Hepatic stellate cell (primary cell): ENCODE measurements around the gene SNX1.
A peak's percentile ranks its signal among the peaks of the same experiment; 100 is the strongest.

Experiments used
- DNase-seq: peaks from one replicate; pipeline ENCODE4 v3.0.0; 2011; ENCODE audit warnings: low spot score

The SNX1 gene

GRCh38 chr15:64146885-64147681 is 51.3 kb downstream of the SNX1 start:
- DNase-seq = no peak

GRCh38 chr15:64148168-64148567 is 52.4 kb downstream of the SNX1 start:
- no peak for DNase-seq

DNA sequence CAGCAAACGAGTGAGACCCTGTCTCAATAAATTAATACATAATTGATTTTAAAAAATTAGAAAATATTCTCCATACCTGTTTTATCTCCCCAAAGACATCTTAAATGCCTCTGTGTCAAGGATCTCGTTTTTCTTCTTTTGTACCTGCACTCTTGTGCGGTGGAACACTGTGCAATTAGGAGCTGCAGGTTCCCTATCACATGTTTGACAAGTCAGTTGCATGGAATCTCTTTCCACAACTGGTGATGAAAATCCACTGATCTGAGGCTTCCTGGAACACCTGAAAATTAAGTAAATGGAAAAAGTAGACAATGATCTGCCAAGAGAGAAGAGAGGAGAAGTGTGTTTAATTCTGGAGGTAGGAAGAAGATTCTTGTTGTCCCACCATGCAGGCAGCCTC is 52.8 kb downstream of the SNX1 start:
- no peak for DNase-seq

GRCh38 chr15:64149424-64149823 is 53.6 kb downstream of the SNX1 start:
- no peak for DNase-seq

GRCh38 chr15:64149893-64150578 is 54.3 kb downstream of the SNX1 start:
- DNase-seq = no peak

GRCh38 chr15:64151727-64152506 is 56.1 kb downstream of the SNX1 start, which contains the start of gene SNX22:
Gene SNX22 (plus strand): TSS chr15:64151731. CDS start chr15:64151776, 45 bp downstream.
- DNase-seq = no peak

DNA sequence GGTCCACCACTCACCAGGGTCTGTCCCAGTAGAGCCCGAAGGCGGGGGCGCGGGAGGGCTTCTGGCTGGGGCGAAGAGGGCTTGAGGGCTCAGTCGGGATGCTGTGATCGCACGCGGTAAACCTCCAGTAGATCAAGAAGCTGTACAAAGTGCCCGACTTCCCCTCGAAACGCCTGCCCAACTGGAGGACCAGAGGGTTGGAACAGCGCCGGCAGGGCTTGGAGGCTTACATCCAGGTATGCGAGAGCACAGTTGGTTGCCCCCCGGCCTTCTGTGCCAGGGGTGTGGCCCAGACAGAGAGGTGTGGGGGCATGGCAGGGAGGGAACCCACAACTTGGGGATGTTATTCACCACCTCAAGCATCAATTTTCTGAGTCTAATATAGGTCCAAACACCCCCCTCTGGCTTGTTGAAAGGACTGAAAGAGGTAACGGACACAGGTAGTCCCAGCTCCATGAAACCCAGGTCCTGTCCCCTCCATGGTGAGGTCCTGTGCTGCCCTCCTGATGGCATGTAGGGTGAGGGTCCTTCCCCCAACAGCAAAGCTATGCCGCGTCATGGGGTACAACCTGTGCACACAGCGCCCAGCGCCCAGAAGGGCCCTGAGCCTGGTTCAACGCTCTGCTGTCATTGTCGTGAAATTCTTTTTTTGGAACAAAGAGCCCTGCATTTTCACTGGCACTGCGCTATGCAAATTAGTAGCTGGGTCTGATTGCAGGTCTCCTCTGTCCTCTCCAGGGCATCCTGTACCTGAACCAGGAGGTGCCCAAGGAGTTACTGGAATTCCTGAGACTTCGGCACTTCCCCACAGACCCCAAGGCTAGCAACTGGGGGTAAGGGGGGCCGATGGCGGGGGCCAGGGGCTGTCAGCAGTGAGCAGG is 57.0 kb downstream of the SNX1 start:
- DNase-seq = no peak

DNA sequence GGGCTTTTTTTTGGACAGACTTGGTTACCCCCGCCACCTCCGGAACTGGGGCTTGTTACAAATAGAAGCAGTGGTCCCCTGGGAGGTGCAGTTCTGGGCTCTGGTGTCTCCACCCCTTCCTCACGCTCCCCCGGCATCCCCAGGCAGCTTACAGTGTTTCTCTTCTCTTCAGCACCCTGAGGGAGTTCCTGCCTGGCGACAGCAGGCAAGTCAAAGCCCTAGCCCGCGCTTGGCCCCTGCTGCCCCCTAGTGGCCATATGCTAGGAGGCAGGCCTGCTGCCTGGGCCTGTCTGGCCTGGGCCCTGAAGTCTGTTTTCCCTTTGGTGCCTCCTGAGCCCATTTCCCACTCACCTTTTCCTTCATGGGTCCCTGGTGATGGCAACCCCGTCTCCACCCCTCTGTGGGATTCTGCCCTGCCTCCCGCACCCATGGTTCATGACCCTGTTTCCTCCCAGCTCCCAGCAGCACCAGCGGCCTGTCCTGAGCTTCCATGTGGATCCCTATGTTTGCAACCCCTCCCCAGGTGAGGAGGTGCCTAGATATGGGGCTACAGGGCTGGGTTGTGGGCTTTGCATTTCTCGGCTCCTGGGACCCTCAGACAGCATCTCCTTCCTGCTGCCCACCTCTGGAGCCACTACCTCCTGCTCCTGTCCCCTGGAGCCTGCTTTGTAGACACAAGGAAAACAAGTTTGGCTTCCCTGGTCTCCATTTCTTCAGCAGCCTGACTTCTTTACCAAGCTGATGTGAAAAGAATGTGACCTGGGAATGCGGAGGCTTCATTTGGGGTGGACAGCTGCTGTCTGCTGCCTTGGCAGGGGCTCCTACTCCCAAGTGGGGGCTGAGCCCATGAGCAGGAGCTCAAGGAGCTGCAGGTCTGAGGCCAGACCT is 57.9 kb downstream of the SNX1 start:
- peak; percentile 96 for DNase-seq

DNA sequence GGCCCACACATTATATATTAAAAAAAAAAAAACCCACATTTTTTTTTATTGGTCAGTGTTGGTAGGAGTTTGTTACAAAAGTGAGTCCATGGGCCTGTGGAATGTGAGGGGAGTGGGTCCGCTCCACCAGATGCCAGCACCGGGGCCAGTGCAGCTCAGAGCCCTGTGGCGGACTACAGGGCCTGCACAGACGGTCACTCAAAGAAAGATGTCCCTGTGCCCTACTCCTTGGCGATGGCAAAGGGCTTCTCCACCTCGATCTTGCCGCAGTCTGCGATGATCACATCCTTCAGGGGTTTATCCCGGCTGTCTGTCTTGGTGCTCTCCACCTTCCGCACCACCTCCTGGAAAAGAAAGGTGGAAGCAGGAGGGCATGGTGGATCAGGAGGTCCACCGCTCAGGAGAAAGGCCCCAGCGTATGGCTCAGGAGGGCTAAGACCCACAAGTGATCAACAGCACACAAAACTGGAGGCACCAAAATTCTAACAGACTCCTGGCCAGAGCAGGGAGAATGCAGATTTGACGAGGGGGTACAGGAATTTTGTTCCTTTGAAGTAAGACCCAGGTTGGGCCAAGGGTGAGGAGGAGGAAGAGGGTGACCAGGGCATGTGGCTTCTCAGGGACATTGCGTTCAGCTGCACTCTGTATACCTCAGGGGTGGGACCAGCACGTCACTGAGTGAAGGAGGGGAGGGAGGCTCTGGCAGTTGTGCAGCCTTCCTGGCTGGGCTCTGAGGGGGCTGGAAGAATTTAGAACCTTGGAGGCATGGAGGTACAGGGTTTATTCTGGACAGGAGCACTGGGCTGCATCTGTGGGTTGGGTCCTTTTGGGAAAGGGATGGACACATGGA is 60.2 kb downstream of the SNX1 start:
- no peak for DNase-seq

- no peak for DNase-seq
Measured at GRCh38 chr15:64156652-64157331, 61.0 kb downstream of the SNX1 start.

DNA sequence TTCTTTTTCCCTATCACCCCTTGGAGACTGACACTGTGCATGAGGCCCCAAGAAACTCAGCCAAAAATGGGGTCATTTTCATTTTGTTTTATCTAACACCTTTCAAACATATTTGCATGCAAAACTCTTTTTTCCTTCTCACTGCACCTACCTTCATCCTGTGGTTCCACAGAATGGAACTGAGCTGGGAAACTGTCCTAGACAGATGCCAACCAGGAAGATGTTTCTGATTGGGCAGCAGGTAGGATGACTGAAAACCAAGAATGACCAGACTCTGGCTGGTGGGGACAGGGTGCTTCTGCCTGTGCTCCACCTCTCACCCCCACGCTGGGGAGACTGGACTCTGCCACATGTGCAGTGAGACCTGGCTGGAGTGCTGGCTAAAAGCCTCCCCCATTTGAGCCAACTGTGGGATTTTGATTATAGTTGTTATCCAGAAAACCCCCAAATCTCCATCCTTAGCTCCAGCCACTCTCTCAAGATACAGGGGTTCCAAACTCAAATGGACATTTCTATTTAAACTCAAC is 61.9 kb downstream of the SNX1 start:
- DNase-seq = no peak

- no peak for DNase-seq
Measured at GRCh38 chr15:64158363-64159134, 62.8 kb downstream of the SNX1 start.

GRCh38 chr15:64161688-64162477 is 66.1 kb downstream of the SNX1 start:
- no peak for DNase-seq

DNA sequence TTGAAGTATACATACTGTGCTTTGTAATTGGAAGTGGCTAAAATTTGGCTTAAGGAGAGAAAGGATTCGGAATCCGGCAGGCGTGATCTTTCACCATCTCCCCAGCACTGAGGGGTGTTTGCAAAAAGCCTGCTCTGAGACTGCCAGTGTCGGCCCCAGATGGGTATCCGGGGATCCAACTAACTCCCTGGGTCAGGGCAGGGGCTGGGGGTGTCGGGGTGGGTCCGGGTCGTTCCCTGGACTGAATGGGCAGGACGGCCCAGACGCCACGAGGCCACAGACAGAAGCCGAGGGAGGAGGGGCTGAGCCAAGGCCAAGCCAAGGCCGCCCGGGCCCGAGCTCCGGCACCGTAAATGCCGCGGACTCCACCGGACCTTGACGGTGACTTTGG is 66.7 kb downstream of the SNX1 start:
- no peak for DNase-seq

DNA sequence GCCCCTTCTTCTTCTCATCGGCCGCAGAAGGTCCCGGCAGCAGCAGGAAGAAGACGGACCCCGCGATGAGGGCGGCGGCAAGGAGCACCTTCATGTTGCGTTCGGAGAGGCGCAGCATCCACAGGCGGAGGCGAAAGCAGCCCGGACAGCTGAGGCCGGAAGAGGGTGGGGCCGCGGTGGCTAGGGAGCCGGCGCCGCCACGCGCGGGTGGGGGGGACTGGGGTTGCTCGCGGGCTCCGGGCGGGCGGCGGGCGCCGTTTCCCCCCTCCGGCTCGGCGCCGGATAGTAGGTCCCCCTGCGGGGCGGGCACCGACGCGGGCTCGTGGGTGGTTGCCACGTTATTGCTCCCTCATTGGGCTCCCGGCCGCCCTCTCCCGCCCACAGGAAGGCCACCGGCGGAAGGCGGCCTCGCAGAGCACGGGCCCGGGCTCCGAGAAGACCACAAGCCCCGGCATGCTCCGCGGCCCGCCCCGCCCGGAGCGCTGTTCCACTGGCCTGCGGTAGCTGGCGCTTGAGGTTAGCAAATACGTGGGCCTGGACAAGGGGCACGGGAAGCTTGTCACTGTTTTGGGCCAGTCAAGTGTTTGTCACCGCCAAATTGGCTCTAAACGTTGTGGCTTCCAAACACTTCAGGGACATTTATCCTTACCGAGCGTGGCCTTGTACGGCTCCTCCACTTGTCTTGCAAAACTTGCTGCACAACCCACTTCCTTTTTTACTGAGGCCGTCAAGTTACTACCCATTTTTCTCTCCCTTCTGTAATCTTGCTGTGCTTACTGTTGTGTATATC is 67.3 kb downstream of the SNX1 start, which contains the start of gene PPIB:
Gene PPIB (minus strand): TSS at position 154 of the 790 bp plus-strand sequence. CDS start 36 bp downstream, at position 118.
- peak; percentile 97 for DNase-seq

DNA sequence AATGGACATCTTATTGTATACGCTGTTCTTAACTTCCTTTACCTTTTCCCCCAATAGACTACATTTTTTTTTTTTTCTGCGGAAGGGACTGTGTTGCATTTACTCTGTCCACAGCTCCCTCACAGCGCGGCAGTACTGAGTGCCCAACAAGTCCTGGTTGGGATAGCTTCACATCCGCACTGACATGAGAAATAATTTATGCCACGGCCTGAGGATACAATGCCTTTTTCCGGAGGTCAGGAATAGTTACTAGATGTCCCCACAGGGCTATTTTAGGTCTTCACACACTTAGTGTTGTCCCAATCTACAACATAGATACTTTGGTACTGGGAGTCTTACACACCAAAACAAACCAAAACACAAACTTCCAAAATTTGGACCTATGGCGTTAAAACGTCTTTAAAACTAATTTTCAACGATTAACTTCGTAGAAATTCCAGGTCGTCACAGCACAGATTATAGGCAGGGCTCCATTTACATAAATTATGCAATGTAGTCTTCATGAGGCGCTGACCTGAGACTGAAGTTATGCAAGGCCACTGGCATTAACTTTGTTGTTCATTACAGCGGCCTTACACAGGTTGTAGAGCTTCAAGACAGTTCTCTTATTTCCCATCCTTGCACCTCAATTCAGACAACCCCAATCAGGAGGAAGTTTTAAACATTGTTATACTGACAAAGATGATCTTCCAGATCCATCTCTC is 68.0 kb downstream of the SNX1 start:
- DNase-seq = no peak
